Endodermal cell (in vitro differentiated cells): Measurements from ENCODE around the gene HDLBP. TPM values are rescaled to one million over a fixed set of nuclear protein-coding genes. Genes with fewer than 3 reads are reported as not detected.

Experiments
- DNase-seq: peaks from one replicate; pipeline ENCODE4 v3.0.0-alpha.2; 2017
- H3K27ac ChIP-seq: 2 replicates; pipeline ENCODE4 v1.5.1; 2013; ENCODE audit warnings: mild to moderate bottlenecking, low read depth, low read length, moderate library complexity
- H3K27me3 ChIP-seq: 2 replicates; pipeline ENCODE4 v1.6.1; 2013; ENCODE audit warnings: mild to moderate bottlenecking, low read length, moderate library complexity; ENCODE audit not compliant: insufficient read depth, control insufficient read depth, poor library complexity, severe bottlenecking
- H3K36me3 ChIP-seq: 2 replicates; pipeline ENCODE4 v1.7.0; 2013; ENCODE audit warnings: mild to moderate bottlenecking, low read length, moderate library complexity; ENCODE audit not compliant: control insufficient read depth, insufficient read depth
- H3K4me1 ChIP-seq: one replicate; pipeline ENCODE4 v1.7.0; 2013; ENCODE audit warnings: low read length; ENCODE audit not compliant: control insufficient read depth, insufficient read depth
- H3K4me3 ChIP-seq: 2 replicates; pipeline ENCODE4 v1.5.1; 2013; ENCODE audit warnings: mild to moderate bottlenecking, low read length, moderate library complexity
- H3K9ac ChIP-seq: 2 replicates; pipeline ENCODE4 v1.6.1; 2013; ENCODE audit warnings: mild to moderate bottlenecking, low read length, moderate library complexity; ENCODE audit not compliant: poor library complexity, severe bottlenecking; ENCODE audit errors: extremely low read depth
- H3K9me3 ChIP-seq: 2 replicates; pipeline ENCODE4 v1.6.1; 2013; ENCODE audit warnings: mild to moderate bottlenecking, low read length, moderate library complexity; ENCODE audit not compliant: control insufficient read depth
- H3K27ac Mint-ChIP-seq: 2 replicates; pipeline ENCODE4 v1.8.0; 2020; ENCODE audit warnings: mixed read lengths
- H3K27me3 Mint-ChIP-seq: 2 replicates; pipeline ENCODE4 v1.8.0; 2021; ENCODE audit warnings: mild to moderate bottlenecking, mixed read lengths; ENCODE audit not compliant: insufficient read depth
- H3K36me3 Mint-ChIP-seq: 2 replicates; pipeline ENCODE4 v1.8.0; 2020; ENCODE audit warnings: low read depth, mixed read lengths
- H3K4me1 Mint-ChIP-seq: 2 replicates; pipeline ENCODE4 v1.8.0; 2020; ENCODE audit warnings: mixed read lengths
- H3K4me3 Mint-ChIP-seq: 2 replicates; pipeline ENCODE4 v1.8.0; 2020; ENCODE audit warnings: mild to moderate bottlenecking, moderate library complexity, mixed read lengths
- H3K9me3 Mint-ChIP-seq: 2 replicates; pipeline ENCODE4 v1.8.0; 2020; ENCODE audit warnings: mild to moderate bottlenecking, mixed read lengths
- CTCF ChIP-seq: fragments of 200-600 bp; sonication (generic); conservative IDR thresholded peaks from 2 replicates; pipeline ENCODE4 v1.5.0; 2021; ENCODE audit warnings: antibody characterized with exemption, mild to moderate bottlenecking
- WGBS, 2 experiments: methylation state at CpG; one replicate each; pipeline versions ENCODE4 v1.1.5 to v1.1.7; 2013; ENCODE audit warnings: missing lambda C conversion rate in 2 of 2, mixed read lengths in 1 of 2; ENCODE audit not compliant: insufficient coverage in 1 of 2, insufficient read length in 1 of 2; 5-methylcytosine and 5-hydroxymethylcytosine counted together
- total RNA-seq, 2 donors: library from RNA; stranded (reverse); fragmentation: NEBNext Ultra II Directional in 1 of 2; extraction: Animal tissue kit (Norgen Biotek cat#: 25700) in 1 of 2; gene quantifications; 2 replicates in 1 of 2; 3 replicates in 1 of 2; pipeline ENCODE4 v1.2.1, GENCODE V29; 2021

The HDLBP gene
- total RNA-seq, 2 donors from 2014 or later, result 344 to 374 TPM

DNA sequence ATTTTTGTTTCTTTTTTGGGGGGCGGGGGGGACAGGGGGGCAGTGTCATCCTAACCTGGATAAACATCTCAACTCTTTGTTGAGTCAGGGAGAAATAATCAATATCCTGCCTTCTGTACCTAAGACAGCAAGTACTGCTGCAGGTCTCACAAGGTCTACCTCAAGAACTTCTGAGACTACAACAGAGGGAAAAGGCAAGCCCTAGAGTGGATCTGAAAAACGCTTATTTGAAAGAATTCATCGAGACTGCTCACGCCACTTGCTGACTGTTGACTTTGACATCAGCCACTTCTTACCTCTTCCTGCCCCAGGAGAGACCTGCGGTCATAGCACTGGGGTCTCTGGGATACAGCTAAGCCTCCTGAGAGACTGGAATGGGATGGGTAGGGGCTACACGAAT is 8.4 kb downstream of the HDLBP start:
- 83 to 100% methylated on average over 2 to 6 of the region's 6 CpGs for WGBS, 2 experiments
- Histone ChIP-seq H3K27me3 (no peaks in the 10 kb centered on the region), H3K27ac (no peak overlapping the region), H3K9ac (no peak overlapping the region), H3K9me3 (no peaks in the 10 kb centered on the region), H3K4me1 (peaks cover 6% of the 10 kb centered on the region), H3K36me3 (peaks cover 4% of the 10 kb centered on the region), H3K4me3 (no peak overlapping the region)
- H3K27me3 Mint-ChIP-seq, result no peaks in the 10 kb centered on the region
- H3K9me3 Mint-ChIP-seq, result no peaks in the 10 kb centered on the region
- no peak for DNase-seq
- no peak overlapping the region for H3K4me3 Mint-ChIP-seq
- H3K36me3 Mint-ChIP-seq, result no peaks in the 10 kb centered on the region
- TF ChIP-seq CTCF, result no peak
- H3K4me1 Mint-ChIP-seq, result peaks cover 42% of the 10 kb centered on the region
- no peak overlapping the region for H3K27ac Mint-ChIP-seq

DNA sequence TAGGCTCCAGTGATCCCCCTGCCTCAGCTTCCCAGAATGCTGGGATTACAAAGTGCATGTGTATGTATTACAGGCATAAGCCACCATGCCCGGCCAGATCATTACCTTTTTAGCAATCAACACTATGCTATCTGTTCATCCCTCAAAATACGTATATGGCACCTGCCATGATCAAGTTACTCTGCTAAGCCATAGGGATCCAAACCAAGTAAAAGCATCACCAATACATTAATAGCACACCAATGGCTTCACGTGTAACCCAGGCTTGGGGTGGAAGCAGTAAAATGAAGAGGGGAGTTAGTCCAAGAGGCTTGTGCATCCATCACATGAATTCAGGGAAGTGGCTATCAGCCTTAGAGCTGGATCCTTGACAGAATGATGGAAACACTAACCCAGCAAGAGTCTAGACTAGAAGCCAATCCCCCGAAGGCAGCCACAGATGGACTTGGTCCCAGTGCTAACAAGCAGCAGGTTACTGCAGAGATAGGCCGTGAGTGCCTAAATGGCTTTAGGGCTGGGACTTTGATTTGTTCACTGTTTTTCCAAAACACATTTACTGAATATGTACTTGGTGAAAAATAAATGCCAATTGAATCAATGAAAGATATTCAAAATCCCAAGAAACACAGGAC is 11.3 kb downstream of the HDLBP start:
- Histone ChIP-seq H3K9ac (no peak overlapping the region), H3K27ac (no peak overlapping the region), H3K36me3 (peaks cover 4% of the 10 kb centered on the region), H3K4me1 (peaks cover 6% of the 10 kb centered on the region), H3K4me3 (no peak overlapping the region), H3K27me3 (no peaks in the 10 kb centered on the region), H3K9me3 (no peaks in the 10 kb centered on the region)
- H3K4me1 Mint-ChIP-seq, result peaks cover 29% of the 10 kb centered on the region
- H3K27me3 Mint-ChIP-seq, result no peaks in the 10 kb centered on the region
- no peak overlapping the region for H3K4me3 Mint-ChIP-seq
- no peaks in the 10 kb centered on the region for H3K9me3 Mint-ChIP-seq
- no peak for TF ChIP-seq CTCF
- H3K36me3 Mint-ChIP-seq, result no peaks in the 10 kb centered on the region
- 86 to 95% methylated on average over 5 of the region's 5 CpGs for WGBS, 2 experiments
- DNase-seq, result no peak
- no peak overlapping the region for H3K27ac Mint-ChIP-seq

DNA sequence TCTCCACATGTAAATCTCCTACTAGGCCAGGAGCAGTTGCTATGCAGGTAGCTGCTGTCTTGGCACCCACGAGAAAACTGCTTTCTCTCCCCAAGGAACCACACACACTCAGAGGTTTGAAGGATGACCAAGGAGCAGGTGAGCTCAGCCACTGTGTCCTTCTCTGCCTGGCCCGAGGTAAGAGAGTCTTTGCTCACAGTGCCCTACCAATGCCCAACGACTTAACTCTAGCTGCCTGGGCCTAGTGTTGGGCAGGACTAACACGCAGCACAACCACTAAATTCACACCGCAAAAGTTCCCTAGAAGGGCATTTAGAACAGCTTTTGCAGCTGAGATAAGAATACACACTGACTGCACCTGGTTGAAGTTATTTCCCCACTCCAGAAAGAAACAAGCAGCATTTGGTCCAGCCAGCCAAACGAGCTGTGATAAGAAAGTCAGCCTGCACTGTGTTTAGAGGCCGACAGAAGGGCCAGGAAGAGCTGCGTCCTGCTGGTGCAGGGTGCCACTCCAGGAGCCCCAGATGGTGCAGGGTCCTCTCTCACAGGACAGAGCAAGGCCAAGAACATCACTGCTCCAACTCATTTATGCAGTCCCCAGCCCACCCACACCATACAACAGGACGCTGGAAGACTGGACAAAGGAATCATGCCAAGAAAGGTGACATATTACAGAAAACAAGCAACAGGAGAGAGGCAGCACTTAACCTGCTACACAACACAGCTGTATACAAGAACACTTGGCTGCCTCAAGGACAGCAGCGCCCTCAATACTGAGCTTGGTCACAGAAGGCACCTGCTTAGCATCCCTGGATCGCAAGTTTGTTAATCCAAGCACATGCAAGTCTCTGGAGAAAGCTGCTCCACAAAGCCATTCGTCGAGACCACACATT is 12.5 kb downstream of the HDLBP start:
- Mint-ChIP-seq H3K27ac (peak overlapping the region; percentile 26), H3K4me3 (no peak overlapping the region), H3K4me1 (peaks cover 26% of the 10 kb centered on the region), H3K9me3 (no peaks in the 10 kb centered on the region), H3K27me3 (no peaks in the 10 kb centered on the region), H3K36me3 (no peaks in the 10 kb centered on the region)
- DNase-seq, result no peak
- Histone ChIP-seq H3K9me3 (no peaks in the 10 kb centered on the region), H3K36me3 (peaks cover 1% of the 10 kb centered on the region), H3K27me3 (no peaks in the 10 kb centered on the region), H3K27ac (no peak overlapping the region), H3K9ac (no peak overlapping the region), H3K4me3 (no peak overlapping the region), H3K4me1 (peaks cover 6% of the 10 kb centered on the region)
- 90% methylated on average over 9 to 13 of the region's 13 CpGs for WGBS, 2 experiments
- no peak for TF ChIP-seq CTCF
